Left lung (tissue), 14 donors: ENCODE measurements around the gene TCAIM. TPM values are rescaled to one million over a fixed set of nuclear protein-coding genes. Genes with fewer than 3 reads are reported as not detected.

Source experiments
- ATAC-seq: fragments of 200-7000 bp; cut with Tn5 transposase; one replicate; pipeline ENCODE4 v1.9.1; 2020; ENCODE audit warnings: moderate library complexity
- DNase-seq, 4 donors: peaks; one replicate each; pipeline ENCODE4 v3.0.0-alpha.2; 2013 to 2020
- H3K27ac ChIP-seq, 2 donors: fragments of 200-600 bp; sonication (generic) in 1 of 2; one replicate each; pipeline versions ENCODE4 v1.5.0 to v1.8.0; 2020 to 2021
- H3K27me3 ChIP-seq, 2 donors: fragments of 200-600 bp; sonication (generic) in 1 of 2; one replicate each; pipeline versions ENCODE4 v1.5.0 to v1.8.0; 2020 to 2021
- H3K36me3 ChIP-seq, 2 donors: fragments of 200-600 bp; sonication (generic) in 1 of 2; one replicate each; pipeline versions ENCODE4 v1.5.0 to v1.8.0; 2020 to 2021
- H3K4me1 ChIP-seq, 2 donors: fragments of 200-600 bp; one replicate each; pipeline ENCODE4 v1.8.0; 2021
- H3K4me3 ChIP-seq, 2 donors: fragments of 200-600 bp; sonication (generic) in 1 of 2; one replicate each; pipeline versions ENCODE4 v1.5.0 to v1.8.0; 2020 to 2021; ENCODE audit warnings: mild to moderate bottlenecking in 1 of 2
- H3K9me3 ChIP-seq, 2 donors: fragments of 200-600 bp; sonication (generic) in 1 of 2; one replicate each; pipeline versions ENCODE4 v1.5.0 to v1.8.0; 2020 to 2021
- CTCF ChIP-seq, 2 donors: fragments of 200-600 bp; sonication (generic) in 1 of 2; IDR thresholded peaks; one replicate each; pipeline versions ENCODE4 v1.5.0 to v1.8.0; 2021; ENCODE audit warnings: antibody characterized with exemption in 2 of 2
- intact Hi-C, 2 donors: fragments of 100-400 bp; cut with DNase I; formaldehyde crosslinking; loops; one replicate each; pipeline versions ENCODE4 v1.11.2 to v1.14.2; 2022
- long read RNA-seq, 12 donors: library from polyadenylated mRNA in 2 of 12; unstranded in 2 of 12; transcript quantifications; one replicate each; pipeline ENCODE4 v2.0.0 and lab custom pipeline, GENCODE V29; 2019 to 2026
- polyA plus RNA-seq, 6 donors: library from polyadenylated mRNA; unstranded; fragments of 120-200 nt; gene quantifications; one replicate each; pipeline ENCODE4 v1.2.1, GENCODE V29; 2013; ENCODE audit not compliant: insufficient read length in 6 of 6
- total RNA-seq, 2 donors: library from RNA; stranded (reverse); fragmentation: NEBNext Ultra II Directional; extraction: Animal tissue kit (Norgen Biotek cat#: 25700); gene quantifications; one replicate each; pipeline ENCODE4 v1.2.1, GENCODE V29; 2021
- donor health status: DM: no; HTN: yes; CAD: no.
- donor health status: DM: no; HTN: no; CAD: no.

Gene TCAIM
- total RNA-seq = 10 to 100 TPM; 26.8 to 30.2 TPM
- polyA plus RNA-seq = 10 to 100 TPM; 23.4 to 27.7 (median 24.7) TPM
- long read RNA-seq, donor 1, partial matches to known transcripts = 16 of 26 reads
- long read RNA-seq, donor 1, other reads (novel, unspliced or antisense) = 0 of 26 reads
- long read RNA-seq, donor 2, partial matches to known transcripts = 0 of 7 reads
- long read RNA-seq, donor 2, other reads (novel, unspliced or antisense) = 0 of 7 reads
- long read RNA-seq, donor 3, partial matches to known transcripts = 0 of 6 reads
- long read RNA-seq, donor 3, other reads (novel, unspliced or antisense) = 0 of 6 reads
- long read RNA-seq, donor 4, partial matches to known transcripts = 1 of 9 reads
- long read RNA-seq, donor 4, other reads (novel, unspliced or antisense) = 2 of 9 reads
- long read RNA-seq, donor 5, transcript TCAIM-203 (4 exons, 2,178 nt) = major isoform, 5 of 16 reads
- long read RNA-seq, donor 5, partial matches to known transcripts = 7 of 16 reads
- long read RNA-seq, donor 5, other reads (novel, unspliced or antisense) = 0 of 16 reads
- long read RNA-seq, donor 6, partial matches to known transcripts = 0 of 3 reads
- long read RNA-seq, donor 6, other reads (novel, unspliced or antisense) = 0 of 3 reads
- long read RNA-seq, donor 7, partial matches to known transcripts = 0 of 4 reads
- long read RNA-seq, donor 7, other reads (novel, unspliced or antisense) = 0 of 4 reads
- long read RNA-seq, donor 8, partial matches to known transcripts = 0 of 5 reads
- long read RNA-seq, donor 8, other reads (novel, unspliced or antisense) = 0 of 5 reads
- long read RNA-seq, donor 9 = 0 reads
- long read RNA-seq, donor 10, partial matches to known transcripts = 0 of 3 reads
- long read RNA-seq, donor 10, other reads (novel, unspliced or antisense) = 1 of 3 reads
- long read RNA-seq, donor 11, partial matches to known transcripts = 0 of 6 reads
- long read RNA-seq, donor 11, other reads (novel, unspliced or antisense) = 0 of 6 reads
- long read RNA-seq, donor 12, partial matches to known transcripts = 0 of 3 reads
- long read RNA-seq, donor 12, other reads (novel, unspliced or antisense) = 0 of 3 reads

GRCh38 chr3:44338010-44338827 is at the start of gene TCAIM:
Gene TCAIM, plus strand, starts transcription at chr3:44338766. Its CDS starts 16,017 bp downstream, at chr3:44354783.
- no peaks in the 10 kb centered on the region for H3K9me3 ChIP-seq
- no peaks in the 10 kb centered on the region for H3K36me3 ChIP-seq
- peak within 1 kb of the TSS; percentile 64 to 71 for H3K4me3 ChIP-seq
- H3K4me1 ChIP-seq = peaks cover 13 to 40% of the 10 kb centered on the region in 2 donors
- no peaks in the 10 kb centered on the region for H3K27me3 ChIP-seq
- peak within 1 kb of the TSS; percentile 94 to 98 for H3K27ac ChIP-seq
- no peak for TF ChIP-seq CTCF (IDR thresholded peaks at IDR 0.05)
- intact Hi-C loops = no loop called here
- DNase-seq = peak; percentile 95 to 99 (median 98)
- peak; percentile 96 for ATAC-seq

GRCh38 chr3:44289882-44290462 is 48.6 kb upstream of the TCAIM start:
- Histone ChIP-seq H3K9me3 (no peaks in the 10 kb centered on the region), H3K36me3 (no peaks in the 10 kb centered on the region), H3K27me3 (no peaks in the 10 kb centered on the region), H3K4me3 (no peak overlapping the region), H3K27ac (no peak overlapping the region), H3K4me1 (no peaks in the 10 kb centered on the region)
- DNase-seq = no peak
- intact Hi-C loops = no loop called here
- ATAC-seq = no peak
- TF ChIP-seq CTCF (IDR thresholded peaks at IDR 0.05) = no peak

GRCh38 chr3:44292276-44292675 is 46.3 kb upstream of the TCAIM start:
- intact Hi-C loops = no loop called here
- H3K4me1 ChIP-seq = no peaks in the 10 kb centered on the region
- H3K9me3 ChIP-seq = no peaks in the 10 kb centered on the region
- no peaks in the 10 kb centered on the region for H3K36me3 ChIP-seq
- no peak for DNase-seq
- no peak overlapping the region for H3K4me3 ChIP-seq
- no peak overlapping the region for H3K27ac ChIP-seq
- no peak for TF ChIP-seq CTCF (IDR thresholded peaks at IDR 0.05)
- ATAC-seq = no peak
- no peaks in the 10 kb centered on the region for H3K27me3 ChIP-seq

- ATAC-seq (no peak), DNase-seq (no peak)
- Histone ChIP-seq H3K27ac (no peak overlapping the region), H3K9me3 (no peaks in the 10 kb centered on the region), H3K4me3 (no peak overlapping the region), H3K27me3 (no peaks in the 10 kb centered on the region), H3K4me1 (no peaks in the 10 kb centered on the region), H3K36me3 (no peaks in the 10 kb centered on the region)
- intact Hi-C loops = no loop called here
- no peak for TF ChIP-seq CTCF (IDR thresholded peaks at IDR 0.05)
These were observed 45.6 kb upstream of the TCAIM start for GRCh38 chr3:44292947-44293346.
